GM21367 (cell line): Measurements from ENCODE around the gene MAML3.
"Not testable (repeated sequence)": the region's sequence is repeated elsewhere in the genome, so short reads cannot be mapped to it uniquely, and the experiment has no call there.

Source experiments
- ATAC-seq: cut with Tn5 transposase; IDR thresholded peaks from one replicate; pipeline ENCODE4 v1.9.1; 2021; ENCODE audit not compliant: unreplicated experiment

MAML3 gene

DNA sequence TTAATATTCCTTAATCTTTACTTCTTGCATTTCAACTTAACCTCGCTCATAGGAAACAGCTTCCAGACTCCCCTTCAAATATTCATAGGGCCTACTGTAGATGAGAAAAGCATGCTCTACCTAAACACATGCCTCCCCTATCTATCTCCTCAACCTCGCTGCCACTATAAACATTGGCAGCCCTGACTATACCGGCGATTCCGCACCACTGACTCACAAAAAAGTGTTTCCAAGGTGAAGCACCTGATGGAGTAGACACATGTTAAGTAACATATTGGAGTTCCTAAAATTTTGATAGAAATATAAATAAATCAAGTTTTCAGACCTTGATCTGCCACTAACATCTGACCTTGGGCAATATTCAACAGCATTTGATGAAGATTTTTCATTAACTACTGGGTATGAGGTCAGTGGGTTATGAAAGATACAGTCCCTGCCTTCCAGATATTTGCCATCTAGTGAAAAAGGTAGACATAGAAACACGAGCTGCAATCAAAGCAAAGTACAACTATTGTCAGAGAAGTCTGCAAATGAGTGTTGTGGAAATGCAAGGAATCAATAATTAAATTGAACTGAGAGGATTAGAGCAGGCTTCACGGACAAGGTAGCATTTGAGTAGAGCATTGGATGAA is 184.2 kb downstream of the MAML3 start:
- no peak for ATAC-seq

DNA sequence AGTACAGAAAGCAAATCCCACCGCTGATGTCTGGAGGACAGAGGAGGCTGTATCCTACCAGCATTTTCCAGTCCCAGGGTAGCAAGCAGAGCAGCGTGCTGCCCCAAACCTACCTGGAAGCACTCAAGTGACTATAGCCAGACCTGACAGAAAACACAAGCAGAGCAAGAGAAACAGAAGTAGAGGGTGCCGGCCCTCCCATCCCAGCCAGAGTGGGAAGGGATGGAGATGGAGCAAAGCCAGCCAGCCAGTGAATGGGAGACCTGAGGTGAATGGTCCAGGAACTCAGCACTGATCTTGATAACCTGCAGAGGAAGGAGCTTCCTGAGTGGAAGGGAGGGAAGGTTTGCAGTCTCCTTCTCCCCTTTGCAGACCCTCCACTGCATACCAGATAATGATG is 185.2 kb downstream of the MAML3 start:
- no peak for ATAC-seq

DNA sequence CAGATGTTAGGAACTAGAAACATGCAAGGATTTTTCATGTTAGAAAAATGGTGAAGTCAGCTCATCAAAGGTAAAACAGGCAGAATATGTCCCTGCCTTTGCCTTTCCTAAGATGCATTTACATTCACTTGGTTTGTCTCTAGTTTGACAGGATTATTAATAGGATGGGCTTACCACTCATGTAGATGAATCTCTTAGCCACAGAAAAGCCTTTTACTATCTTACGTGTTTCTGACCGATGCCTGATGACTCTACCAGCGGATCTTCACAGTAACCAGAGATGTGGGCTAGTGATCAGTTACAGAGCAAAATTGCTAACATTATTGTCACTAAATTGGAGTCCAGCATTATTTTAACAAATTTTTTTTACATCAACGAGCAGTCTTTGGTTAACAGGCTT is 187.6 kb downstream of the MAML3 start:
- ATAC-seq: no peak

DNA sequence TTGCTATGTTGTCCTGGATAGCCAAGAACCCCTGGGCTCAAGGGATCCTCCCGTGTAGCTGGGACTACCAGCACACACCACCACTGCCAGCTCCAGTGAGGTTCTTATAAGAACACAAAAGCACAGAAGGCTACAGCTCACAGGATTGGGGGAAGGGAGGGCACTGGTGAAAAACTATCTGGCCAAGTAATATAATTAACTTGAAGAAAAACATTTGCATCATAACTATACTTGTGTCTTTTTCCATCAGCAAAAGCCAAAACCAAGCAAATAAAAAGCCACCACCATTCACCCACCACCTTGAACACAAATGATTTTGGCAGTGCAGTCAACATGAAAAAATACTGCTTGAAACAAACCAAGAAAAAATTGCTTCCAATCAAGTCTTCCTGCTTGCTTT is 188.2 kb downstream of the MAML3 start:
- ATAC-seq: no peak

DNA sequence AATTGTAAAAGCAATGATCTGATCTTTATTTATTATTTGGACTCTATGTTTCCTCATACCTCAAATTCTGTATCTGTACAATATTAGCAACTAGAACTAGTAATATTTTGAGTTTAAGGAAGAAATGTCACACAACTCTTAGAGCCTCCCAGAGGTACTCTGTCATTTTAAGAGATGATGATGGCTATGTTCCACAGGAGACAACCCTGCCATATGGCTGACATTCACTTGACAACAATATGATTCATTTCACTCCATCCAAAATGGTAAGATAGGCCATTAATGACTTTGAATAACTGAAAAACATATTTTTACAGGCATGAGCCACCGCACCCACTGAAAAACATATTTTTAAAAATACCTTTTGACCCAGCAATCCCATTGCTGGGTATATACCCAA is 190.3 kb downstream of the MAML3 start:
- ATAC-seq: no peak

DNA sequence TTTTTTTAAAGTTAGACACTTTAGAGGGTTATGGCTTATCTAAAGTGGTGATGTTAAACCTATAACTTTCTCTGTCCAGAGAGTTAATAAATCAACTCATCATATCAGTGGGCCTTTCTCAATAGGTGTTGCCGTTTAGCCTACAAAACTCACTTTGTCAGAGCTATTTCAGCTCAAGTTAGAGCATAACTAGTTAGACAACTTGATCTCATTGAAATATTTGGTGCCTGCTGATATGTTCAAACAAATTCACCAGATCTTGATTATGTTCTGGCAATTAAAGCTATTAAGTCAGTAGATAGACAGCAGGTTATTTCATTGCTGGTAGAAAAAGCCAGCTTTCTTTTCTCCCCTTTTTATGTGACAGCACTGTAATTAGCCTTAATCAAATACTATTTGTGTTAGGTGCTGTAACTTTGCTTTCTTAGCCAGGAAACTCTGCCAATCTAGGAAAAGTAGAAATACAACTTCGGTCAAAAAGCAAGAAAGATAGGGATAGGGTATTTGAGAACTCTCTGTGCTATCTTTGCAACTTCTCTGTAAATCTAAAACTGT is 191.8 kb downstream of the MAML3 start:
- no peak for ATAC-seq

DNA sequence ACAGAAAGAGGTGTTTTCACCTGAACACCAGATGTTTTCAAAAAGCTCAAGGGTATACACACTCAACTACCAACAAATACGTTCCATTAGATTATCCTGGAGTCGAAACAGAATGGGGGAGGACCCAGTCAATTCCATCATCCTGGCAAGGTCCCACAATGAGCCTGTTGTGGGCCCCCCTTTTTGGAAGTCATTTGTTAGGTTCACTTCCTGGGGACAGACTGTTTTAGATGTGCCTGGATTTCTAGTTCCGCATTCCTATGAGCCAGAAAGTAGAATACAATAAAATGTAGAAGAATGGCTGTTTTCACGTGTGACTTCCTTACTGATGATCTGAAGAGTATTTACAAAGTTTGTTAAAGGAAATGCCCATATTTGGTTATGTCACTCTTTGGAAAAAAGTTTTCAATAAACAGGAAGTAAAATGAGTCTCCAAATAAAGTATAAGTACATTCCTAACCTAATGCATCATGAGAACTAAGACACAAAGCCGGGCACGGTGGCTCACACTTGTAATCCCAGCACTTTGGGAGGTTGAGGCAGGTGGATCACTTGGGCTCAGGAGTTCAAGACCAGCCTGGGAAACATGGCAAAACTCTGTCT is 192.5 kb downstream of the MAML3 start:
- ATAC-seq: no peak

DNA sequence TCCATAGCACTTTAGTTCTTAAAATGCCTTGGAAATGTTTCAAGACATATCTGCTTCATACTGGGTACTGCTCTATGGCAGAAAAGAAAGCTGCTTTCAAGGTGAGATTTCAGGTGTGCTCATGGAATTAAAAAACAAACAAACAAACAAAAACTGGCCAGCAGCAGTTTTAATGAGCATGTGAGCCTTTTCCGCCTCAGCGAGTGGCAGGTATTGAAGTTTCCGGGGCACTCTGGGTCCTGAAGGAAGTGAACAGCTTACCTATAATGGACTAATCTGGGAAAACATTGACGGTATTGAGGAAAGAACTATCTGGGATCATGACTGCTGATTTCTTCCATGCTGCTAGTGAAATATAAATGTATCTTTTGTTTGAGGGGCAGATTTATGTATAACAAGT is 194.6 kb downstream of the MAML3 start:
- no peak for ATAC-seq

DNA sequence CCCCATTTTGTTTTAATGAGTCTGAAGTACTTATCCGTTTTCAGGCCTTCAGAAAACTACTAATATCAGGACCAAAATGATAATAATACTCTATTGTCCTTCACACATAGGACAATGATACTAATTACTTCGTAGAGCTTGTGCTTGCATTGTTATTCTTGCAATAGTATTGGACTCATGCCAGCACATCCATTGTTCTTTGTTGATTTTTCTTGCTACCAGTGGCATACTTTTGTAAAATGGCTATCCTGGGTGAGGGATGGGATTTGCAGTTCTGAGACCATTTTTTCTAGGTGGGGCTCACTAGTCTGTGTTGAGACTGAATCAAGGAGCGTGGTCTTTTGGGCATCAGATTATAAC is 195.3 kb downstream of the MAML3 start:
- no peak for ATAC-seq

DNA sequence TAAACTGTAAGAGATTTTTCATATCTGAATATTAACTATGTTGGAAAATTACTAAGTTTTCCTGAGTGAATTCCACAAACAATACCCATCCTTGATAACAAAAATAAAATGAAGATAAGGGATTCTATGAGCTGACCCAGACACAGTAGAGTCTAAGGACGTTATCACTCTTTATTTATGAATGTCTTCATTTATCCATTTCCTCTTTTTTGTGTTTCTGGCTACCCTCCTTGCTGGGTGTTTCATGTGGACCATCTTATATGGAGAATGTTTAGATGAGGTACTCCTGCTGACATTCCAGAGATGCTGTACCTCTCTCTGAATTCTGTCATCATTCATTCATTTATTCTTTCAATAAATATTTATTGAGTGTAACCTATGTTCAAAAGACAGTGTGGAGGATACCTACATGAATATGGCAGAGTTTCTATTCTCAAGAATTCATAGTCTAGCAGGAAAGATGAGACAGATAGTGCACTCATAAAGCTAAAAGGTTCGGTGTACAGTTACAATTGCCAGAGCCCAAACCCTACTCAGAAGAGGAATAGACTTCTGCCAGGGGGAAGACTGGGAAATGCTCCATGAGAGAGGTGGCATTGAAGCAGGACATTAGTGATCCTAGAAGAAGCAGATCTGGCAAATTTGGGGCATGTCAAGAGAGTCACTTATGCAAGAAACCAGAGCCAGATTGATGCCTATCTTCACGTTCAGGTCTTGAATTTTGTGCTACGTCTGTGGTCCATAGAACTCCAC is 195.8 kb downstream of the MAML3 start:
- no peak for ATAC-seq

DNA sequence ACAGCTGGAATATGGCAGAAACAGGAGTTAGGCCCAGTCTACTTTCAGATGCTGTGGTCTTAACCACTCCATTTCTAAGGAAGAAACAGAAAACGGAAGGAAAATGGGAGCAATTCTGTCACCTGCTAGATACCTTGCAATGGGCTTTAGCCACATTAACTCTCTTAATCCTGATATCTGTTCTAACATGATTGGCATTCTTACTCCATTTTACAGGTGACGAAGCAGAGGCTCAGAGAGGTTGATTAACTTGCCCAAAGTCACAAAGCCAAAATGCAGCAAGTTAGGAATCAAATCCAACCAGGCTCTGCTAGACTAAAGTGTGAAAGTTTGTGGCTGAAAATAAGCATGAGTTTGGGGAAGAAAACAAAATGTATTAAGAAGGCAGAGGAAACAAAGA is 196.9 kb downstream of the MAML3 start:
- no peak for ATAC-seq

DNA sequence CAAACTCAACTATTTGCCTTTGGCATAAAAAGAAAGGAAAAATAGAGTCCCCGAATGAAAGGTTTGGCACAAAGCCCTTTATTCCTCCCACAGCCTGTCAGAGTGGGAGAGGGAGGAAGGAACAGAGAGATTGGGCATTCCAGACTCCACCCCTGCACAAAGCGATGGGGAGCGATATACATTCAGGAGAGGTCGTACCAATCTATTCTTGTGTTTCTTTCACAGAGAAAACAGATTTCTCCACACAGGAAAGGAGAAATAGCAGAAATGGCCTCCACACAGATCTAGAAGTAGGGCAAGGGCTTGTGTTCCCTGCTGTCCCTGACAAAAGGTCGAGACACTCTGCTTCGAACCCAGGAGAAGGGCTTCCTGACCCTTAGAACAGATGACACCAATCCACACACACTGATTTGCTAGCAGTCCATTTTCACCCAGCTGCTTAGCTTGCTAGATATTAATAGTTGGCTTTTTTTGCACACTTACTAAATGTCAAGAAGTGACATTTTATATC is 197.4 kb downstream of the MAML3 start:
- ATAC-seq: no peak

DNA sequence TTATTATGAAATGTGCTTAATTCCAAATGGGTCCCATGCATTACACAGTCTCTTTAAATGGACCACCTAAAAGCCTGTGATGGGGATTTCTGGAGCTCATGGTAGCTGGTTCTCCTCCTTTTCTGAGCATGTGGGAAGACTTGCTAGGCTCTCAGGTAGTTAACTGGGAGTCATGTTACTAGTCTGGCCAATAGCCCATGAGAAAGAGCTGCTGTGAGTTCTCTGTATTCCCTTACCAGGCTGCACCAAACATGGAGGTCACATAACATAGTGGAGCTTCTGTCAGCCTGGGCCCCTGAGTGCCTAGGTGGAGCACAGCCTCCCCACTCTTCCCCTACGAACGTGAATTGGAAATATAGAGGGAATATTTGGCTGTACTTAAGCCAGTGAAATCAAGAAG is 198.4 kb downstream of the MAML3 start:
- no peak for ATAC-seq

DNA sequence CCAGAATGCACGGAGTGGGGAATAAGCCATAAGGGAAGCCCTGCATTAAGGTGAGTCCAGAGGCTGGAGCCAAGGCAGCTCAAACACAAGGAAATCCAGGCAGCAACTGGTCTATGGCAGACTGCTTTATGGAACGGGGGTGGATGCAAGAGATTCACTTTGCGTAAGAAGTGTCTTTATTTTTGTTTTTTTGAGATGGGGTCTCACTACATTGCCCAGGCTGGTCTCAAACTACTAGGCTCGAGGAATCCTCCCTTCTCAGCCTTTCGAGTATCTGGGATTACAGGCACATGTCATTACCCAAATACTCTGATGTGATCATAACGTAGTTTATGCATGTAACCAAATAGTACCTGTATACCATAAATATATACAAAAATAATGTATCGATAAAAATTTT is 199.5 kb downstream of the MAML3 start:
- no peak for ATAC-seq

DNA sequence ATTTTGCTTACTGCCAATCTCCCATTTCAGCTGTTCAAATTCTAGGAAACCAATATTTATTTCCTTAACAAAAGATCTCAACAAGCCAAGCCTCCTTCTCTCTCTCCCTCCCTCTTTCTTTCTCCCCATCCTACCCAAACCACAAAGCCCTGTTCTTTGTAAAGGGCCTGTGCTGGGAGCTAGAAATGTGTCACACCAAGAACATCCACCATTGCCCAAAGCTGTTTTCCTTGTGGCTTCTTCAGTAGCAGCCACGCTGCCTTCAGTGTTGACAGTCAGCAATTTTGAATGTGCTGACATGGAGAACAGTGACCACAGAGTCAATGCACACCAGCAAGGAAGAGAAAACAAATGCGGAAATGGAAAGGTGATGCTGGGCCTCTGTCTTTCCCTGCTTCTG is 203.0 kb downstream of the MAML3 start:
- no peak for ATAC-seq

DNA sequence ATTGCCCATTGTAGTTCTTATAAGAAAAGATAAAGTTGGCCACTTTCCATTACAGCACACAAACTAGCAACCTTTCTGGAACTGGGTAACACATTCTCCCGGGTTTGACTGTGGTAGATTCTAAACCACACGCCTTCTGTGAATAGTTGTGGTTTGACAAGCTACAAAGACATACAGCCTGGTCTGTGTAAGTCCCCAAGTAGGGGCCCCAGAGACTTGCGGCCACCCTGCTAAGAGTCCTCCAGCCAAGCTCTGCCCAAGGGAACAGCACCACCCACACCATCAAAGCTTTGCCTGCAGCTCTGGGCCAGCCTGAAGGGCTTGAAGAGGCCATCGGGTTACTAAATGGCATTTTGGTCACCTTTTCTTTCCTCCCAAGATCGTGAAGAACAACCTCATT is 203.4 kb downstream of the MAML3 start:
- ATAC-seq: peak; percentile 93

DNA sequence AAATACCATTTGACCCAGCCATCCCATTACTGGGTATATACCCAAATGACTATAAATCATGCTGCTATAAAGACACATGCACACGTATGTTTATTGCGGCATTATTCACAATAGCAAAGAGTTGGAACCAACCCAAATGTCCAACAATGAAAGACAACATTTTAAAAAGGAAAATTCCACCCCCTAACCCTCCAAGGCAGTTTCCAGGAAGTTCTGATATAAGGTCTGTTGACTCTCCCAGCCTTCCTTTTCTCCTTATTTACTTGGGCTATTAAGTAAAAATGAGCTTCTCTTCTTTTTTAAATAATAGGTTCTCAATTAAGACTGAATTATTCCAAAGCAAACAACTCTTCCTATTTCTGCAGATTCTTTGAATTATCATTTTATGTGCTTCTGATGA is 209.1 kb downstream of the MAML3 start:
- not testable (repeated sequence) for ATAC-seq

DNA sequence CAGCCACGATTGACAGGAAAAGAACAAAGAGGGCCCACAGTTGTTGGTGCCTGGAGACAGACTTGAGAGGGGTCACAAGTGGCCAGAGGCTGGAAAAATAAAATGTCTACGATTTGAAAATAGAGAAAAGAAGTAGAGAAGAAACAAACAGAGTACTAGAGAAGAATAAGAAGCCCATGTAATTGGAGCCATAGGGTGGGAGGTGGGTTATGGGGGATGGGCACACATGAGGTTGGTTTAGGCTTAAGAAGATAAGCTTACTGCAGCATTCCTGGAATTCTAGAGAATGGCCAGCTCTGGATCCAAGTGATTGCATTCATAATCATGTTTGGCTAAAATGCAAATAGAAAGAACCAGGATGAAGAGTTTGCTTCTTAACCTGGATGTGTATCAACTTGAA is 210.7 kb downstream of the MAML3 start:
- no peak for ATAC-seq

DNA sequence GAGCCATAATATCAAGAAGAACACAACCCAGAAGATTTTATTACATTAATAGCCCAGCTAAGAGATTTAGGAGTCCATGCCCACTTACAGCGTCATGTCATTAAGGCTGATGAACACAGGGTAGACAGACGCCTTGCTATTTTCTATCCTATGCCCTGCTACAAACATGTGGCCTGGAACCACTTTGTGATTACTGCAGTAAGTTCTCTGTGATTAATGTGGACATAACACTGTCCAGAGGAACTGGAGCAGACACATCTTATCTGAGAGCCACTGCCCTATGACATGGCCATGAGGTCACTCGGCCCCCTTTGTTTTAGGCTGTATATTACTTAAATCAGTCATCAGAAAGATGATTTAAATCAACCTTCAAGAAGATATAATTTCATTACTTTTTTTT is 211.7 kb downstream of the MAML3 start:
- no peak for ATAC-seq

DNA sequence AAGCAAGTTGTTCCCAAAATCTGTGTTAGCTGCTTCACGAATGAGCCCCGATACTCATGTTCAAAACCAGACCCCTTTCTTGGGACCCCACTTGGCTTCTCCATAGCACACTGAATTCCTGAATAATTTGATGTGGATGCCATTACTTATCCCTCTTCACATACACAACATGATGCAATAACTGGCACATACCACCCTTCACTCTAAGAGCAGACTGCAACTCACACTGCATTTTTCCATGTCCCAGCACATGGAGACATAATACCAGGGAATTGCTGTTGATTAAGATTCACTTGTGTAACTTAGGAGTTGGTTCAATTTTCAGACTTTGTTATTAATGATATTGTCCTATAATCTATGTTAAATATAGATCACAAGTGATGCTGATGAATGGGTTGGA is 213.4 kb downstream of the MAML3 start:
- ATAC-seq: no peak

DNA sequence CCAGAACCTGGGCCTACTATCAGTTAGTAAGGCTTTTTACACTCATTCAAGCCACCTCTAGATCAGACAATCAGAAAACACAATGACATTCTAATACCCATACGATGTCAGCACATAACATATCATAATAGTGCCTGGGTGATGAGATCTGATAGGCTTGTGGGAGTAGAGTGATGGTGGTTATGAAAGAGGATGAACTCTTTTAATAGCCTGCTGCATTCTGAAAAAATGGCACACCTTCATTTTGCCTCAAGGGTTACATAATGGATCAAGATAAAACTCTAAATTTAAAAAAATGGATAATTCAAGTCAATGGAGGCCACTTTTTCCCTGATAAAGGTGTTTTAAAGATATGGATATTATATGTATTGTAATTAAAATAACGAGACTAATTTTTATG is 215.6 kb downstream of the MAML3 start:
- no peak for ATAC-seq

DNA sequence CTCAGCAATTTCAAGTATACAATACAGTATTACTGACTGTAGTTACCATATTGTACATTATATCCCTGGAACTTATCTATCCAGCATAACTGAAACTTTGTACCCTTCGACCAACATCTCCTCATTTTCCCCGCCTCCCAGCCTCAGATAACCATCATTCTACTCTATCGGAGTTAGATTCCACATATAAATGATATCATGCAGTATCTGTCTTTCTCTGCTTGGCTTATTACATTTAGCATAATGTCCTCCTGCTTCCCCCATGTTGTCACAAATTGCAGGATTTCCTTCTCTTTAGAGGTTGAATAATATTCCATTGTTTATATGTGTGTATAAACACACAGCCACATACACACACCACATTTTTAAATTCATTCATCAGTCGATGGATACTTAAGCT is 218.1 kb downstream of the MAML3 start:
- no peak for ATAC-seq
